ENCODE results near the gene GCLC. TPM values are rescaled to one million over a fixed set of nuclear protein-coding genes. Genes with fewer than 3 reads are reported as not detected.
"Not testable (repeated sequence)": the region's sequence is repeated elsewhere in the genome, so short reads cannot be mapped to it uniquely, and the experiment has no call there.

Gene GCLC
- total and polyA plus RNA-seq, 12 donors = 7.3 to 116 (median 37.9) TPM

GRCh38 chr6:53483423-53484353, 61.2 kb downstream of the GCLC start:
- peak; percentile 65 to 94 (median 79) for DNase-seq
- TF ChIP-seq POLR2A (IDR thresholded peaks at IDR 0.05) (no peak), CTCF (IDR thresholded peaks at IDR 0.05) (no peak)
- H3K4me1 ChIP-seq (replicated peaks in 1 of 2) = peaks cover 10 to 22% of the 10 kb centered on the region in 2 donors
- H3K36me3 ChIP-seq (replicated peaks in 1 of 2) = no peaks in the 10 kb centered on the region
- no peaks in the 10 kb centered on the region for H3K9me3 ChIP-seq (replicated peaks in 1 of 3)
- peak overlapping the region in 2 of 5 donors; percentile 11 to 66 for H3K27ac ChIP-seq
- H3K4me3 ChIP-seq = no peak overlapping the region
- 37 to 43% (median 42%) methylated on average over 10 of the region's 10 CpGs for WGBS, 4 donors
- intact Hi-C loops (cut with DNase I) = loop anchor here (2.0 to 10.0 kb wide), 3 partner anchors 139 to 316 kb away; partner anchors contain the start of gene ELOVL5 (in 1 of the 2)
- no peaks in the 10 kb centered on the region for H3K27me3 ChIP-seq

GRCh38 chr6:53481323-53481722, 63.6 kb downstream of the GCLC start:
- no peaks in the 10 kb centered on the region for H3K27me3 ChIP-seq
- peaks cover 10 to 22% of the 10 kb centered on the region in 2 donors for H3K4me1 ChIP-seq (replicated peaks in 1 of 2)
- 57 to 68% (median 60%) methylated on average over 2 of the region's 2 CpGs for WGBS, 4 donors
- no peak for DNase-seq
- TF ChIP-seq POLR2A (IDR thresholded peaks at IDR 0.05) (no peak), CTCF (IDR thresholded peaks at IDR 0.05) (no peak)
- H3K36me3 ChIP-seq (replicated peaks in 1 of 2) = no peaks in the 10 kb centered on the region
- no peaks in the 10 kb centered on the region for H3K9me3 ChIP-seq (replicated peaks in 1 of 3)
- no peak overlapping the region for H3K27ac ChIP-seq
- H3K4me3 ChIP-seq = no peak overlapping the region
- intact Hi-C loops (cut with DNase I) = loop anchor here (5.0 to 10.0 kb wide), 2 partner anchors 137 to 314 kb away; partner anchors contain the start of gene ELOVL5 (in 1 of the 2)

DNA sequence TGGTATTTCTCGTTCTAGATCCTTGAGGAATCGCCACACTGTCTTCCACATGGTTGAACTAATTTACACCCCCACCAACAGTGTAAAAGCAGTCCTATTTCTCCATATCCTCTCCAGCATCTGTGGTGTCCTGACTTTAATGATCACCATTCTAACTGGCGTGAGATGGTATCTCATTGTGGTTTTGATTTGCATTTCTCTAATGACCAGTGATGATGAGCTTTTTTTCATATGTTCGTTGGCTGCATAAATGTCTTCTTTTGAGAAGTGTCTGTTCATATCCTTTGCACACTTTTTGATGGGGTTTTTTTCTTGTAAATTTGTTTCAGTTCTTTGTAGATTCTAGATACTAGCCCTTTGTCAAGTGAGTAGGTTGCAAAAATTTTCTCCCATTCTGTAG, 64.1 kb downstream of the GCLC start:
- intact Hi-C loops (cut with DNase I) = loop anchor here (5.0 to 10.0 kb wide), 2 partner anchors 136 to 313 kb away; partner anchors contain the start of gene ELOVL5 (in 1 of the 2)
- H3K27ac ChIP-seq; H3K36me3 ChIP-seq (replicated peaks in 1 of 2); H3K27me3 ChIP-seq; H3K4me3 ChIP-seq; H3K9me3 ChIP-seq (replicated peaks in 1 of 3); DNase-seq: not testable (repeated sequence)
- 90 to 95% (median 90%) methylated on average over 4 of the region's 4 CpGs for WGBS, 4 donors
- H3K4me1 ChIP-seq (replicated peaks in 1 of 2) = peaks cover 10 to 22% of the 10 kb centered on the region in 2 donors

GRCh38 chr6:53479871-53480270, 65.0 kb downstream of the GCLC start:
- Histone ChIP-seq H3K4me3 (no peak overlapping the region), H3K36me3 (replicated peaks in 1 of 2) (no peaks in the 10 kb centered on the region), H3K27ac (no peak overlapping the region), H3K4me1 (replicated peaks in 1 of 2) (peaks cover 10 to 20% of the 10 kb centered on the region in 2 donors), H3K27me3 (no peaks in the 10 kb centered on the region), H3K9me3 (replicated peaks in 1 of 3) (no peaks in the 10 kb centered on the region)
- intact Hi-C loops (cut with DNase I) = loop anchor here (5.0 to 10.0 kb wide), 3 partner anchors 65 to 313 kb away; partner anchors contain the start of gene ELOVL5 (in 1 of the 2)
- WGBS, 4 donors = 40 to 53% (median 48%) methylated on average over 1 of the region's 1 CpG
- no peak for DNase-seq
- TF ChIP-seq CTCF (IDR thresholded peaks at IDR 0.05) (no peak), POLR2A (IDR thresholded peaks at IDR 0.05) (no peak)

Data from adrenal gland (tissue), 12 donors.